Uterus (tissue), 4 donors: ENCODE measurements around the gene FJX1. TPM values are rescaled to one million over a fixed set of nuclear protein-coding genes. Genes with fewer than 3 reads are reported as not detected.

Experiments used
- DNase-seq, 2 donors: peaks; one replicate each; pipeline ENCODE4 v3.0.0-alpha.2; 2019 to 2020
- H3K27ac ChIP-seq, 2 donors: fragments of 200-600 bp; sonication (generic); 1 replicate in 1 of 2; 2 replicates in 1 of 2; pipeline ENCODE4 v1.5.1; 2016 to 2018
- H3K27me3 ChIP-seq, 2 donors: fragments of 200-600 bp; sonication (generic); one replicate each; pipeline ENCODE4 v1.5.1; 2018 to 2019; ENCODE audit warnings: control low read depth in 1 of 2
- H3K36me3 ChIP-seq, 2 donors: fragments of 200-600 bp; sonication (generic); one replicate each; pipeline ENCODE4 v1.5.1; 2019; ENCODE audit warnings: control low read depth in 1 of 2
- H3K4me1 ChIP-seq, 2 donors: fragments of 200-600 bp; sonication (generic); one replicate each; pipeline ENCODE4 v1.5.1; 2018 to 2019; ENCODE audit warnings: control low read depth in 1 of 2
- H3K4me3 ChIP-seq, 2 donors: fragments of 200-600 bp; sonication (generic); 1 replicate in 1 of 2; 2 replicates in 1 of 2; pipeline ENCODE4 v1.5.1; 2018 to 2019; ENCODE audit warnings: mild to moderate bottlenecking in 1 of 2
- H3K9me3 ChIP-seq, 2 donors: fragments of 200-600 bp; sonication (generic); one replicate each; pipeline ENCODE4 v1.5.1; 2019; ENCODE audit warnings: control low read depth in 1 of 2
- POLR2A ChIP-seq, 2 donors: fragments of 450-650 bp; IDR thresholded peaks; one replicate each; pipeline ENCODE4 v1.6.1; 2016; ENCODE audit warnings: antibody characterized with exemption in 2 of 2, mild to moderate bottlenecking in 1 of 2, moderate library complexity in 1 of 2
- intact Hi-C: fragments of 100-400 bp; cut with DNase I; formaldehyde crosslinking; loops from one replicate; pipeline ENCODE4 v1.15.1; 2023; ENCODE audit warnings: low total_unique reads
- total RNA-seq, 4 donors: library from RNA; depleted of rRNA in 3 of 4; stranded (reverse); fragments of >200 nt in 3 of 4; gene quantifications; one replicate each; pipeline versions ENCODE4 v1.1.0 to v1.2.4, GENCODE V29; 2014 to 2023
- TF ChIP-seq, protein P1 (sequence below), 4 experiments: fragments of 200-600 bp in 2 of 4; fragments of 450-650 bp in 2 of 4; sonication (generic) in 2 of 4; IDR thresholded peaks; one replicate each; pipeline ENCODE4 v1.5.1; 2016 to 2019; ENCODE audit warnings: antibody characterized with exemption in 4 of 4, mild to moderate bottlenecking in 2 of 4, moderate library complexity in 1 of 4
- donor health status: DM: yes; HTN: yes; CAD: no.

The FJX1 gene
- total RNA-seq, 4 donors from 2014 or later: 2.1 to 48.5 (median 5.6) TPM

DNA sequence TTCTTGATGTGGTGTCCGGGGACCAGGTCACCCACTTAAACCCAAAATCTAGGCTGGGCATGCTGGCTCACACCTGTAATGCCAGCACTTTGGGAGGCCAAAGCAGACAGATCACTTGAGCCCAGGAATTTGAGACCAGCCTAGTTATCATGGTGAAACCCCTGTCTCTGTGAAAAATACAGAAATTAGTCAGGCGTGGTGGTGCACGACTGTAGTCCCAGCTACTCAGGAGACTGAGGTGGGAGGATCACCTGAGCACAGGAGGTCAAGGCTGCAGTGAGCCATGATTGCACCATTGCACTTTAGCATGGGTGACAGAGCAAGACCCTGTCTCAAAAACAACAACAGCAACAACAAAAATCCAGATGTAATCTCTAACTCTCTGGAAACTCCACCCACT, 30.3 kb upstream of the FJX1 start:
- intact Hi-C loops: no loop called here
- TF ChIP-seq POLR2A (IDR thresholded peaks at IDR 0.05): no peak
- TF ChIP-seq, protein P1, sequence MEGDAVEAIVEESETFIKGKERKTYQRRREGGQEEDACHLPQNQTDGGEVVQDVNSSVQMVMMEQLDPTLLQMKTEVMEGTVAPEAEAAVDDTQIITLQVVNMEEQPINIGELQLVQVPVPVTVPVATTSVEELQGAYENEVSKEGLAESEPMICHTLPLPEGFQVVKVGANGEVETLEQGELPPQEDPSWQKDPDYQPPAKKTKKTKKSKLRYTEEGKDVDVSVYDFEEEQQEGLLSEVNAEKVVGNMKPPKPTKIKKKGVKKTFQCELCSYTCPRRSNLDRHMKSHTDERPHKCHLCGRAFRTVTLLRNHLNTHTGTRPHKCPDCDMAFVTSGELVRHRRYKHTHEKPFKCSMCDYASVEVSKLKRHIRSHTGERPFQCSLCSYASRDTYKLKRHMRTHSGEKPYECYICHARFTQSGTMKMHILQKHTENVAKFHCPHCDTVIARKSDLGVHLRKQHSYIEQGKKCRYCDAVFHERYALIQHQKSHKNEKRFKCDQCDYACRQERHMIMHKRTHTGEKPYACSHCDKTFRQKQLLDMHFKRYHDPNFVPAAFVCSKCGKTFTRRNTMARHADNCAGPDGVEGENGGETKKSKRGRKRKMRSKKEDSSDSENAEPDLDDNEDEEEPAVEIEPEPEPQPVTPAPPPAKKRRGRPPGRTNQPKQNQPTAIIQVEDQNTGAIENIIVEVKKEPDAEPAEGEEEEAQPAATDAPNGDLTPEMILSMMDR (IDR thresholded peaks at IDR 0.05): no peak
- no peak for DNase-seq

DNA sequence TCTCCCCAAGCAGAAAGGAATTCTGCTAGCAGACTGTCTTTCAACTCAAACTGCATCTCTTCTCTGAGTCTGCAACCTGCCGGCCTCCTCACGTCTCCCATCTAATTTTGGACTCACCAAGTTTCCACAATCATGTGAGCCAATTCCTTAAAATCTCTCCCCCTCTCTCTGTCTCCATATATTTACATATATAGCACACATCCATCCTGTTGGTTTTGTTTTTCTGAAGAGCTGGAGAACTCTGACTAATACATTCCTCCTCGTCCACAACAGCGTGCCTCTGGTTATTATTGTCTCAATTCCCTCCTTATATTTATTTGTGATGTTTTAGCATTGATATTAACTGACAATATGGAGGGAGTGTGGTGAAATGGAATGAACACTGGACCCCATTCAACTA, 29.6 kb upstream of the FJX1 start:
- TF ChIP-seq, protein P1 (IDR thresholded peaks at IDR 0.05): no peak
- TF ChIP-seq POLR2A (IDR thresholded peaks at IDR 0.05): no peak

More for the DNA sequence above, 30.3 kb upstream of the FJX1 start:
- H3K27ac ChIP-seq: no peak overlapping the region
- no peak overlapping the region for H3K4me3 ChIP-seq
- no peaks in the 10 kb centered on the region for H3K9me3 ChIP-seq
- no peaks in the 10 kb centered on the region for H3K27me3 ChIP-seq
- no peaks in the 10 kb centered on the region for H3K36me3 ChIP-seq
- H3K4me1 ChIP-seq: peaks cover 0 to 6% of the 10 kb centered on the region in 2 donors

DNA sequence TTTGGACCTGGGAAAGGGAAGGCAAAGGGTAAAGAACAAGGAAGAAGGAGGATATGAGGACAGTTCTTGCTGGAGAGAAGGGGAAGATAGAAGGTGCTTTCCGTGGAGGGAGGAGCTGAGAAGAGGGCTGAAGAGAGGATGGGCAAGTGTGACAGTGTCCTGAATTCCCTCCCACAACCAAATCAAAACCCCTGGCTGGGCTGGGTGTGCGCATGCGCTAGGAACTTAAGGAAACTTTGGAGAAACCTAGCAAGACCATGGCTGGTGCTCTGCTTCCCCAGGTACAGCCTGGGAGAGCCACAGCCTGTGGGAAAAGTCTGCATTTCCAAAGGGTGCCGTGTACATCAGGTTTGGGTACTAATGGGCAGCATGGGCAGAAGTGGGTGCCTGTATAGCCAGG, 29.0 kb upstream of the FJX1 start:
- no peak for TF ChIP-seq POLR2A (IDR thresholded peaks at IDR 0.05)
- TF ChIP-seq, protein P1 (IDR thresholded peaks at IDR 0.05): no peak

More for the DNA sequence above, 29.6 kb upstream of the FJX1 start:
- Histone ChIP-seq H3K4me1 (peaks cover 0 to 6% of the 10 kb centered on the region in 2 donors), H3K4me3 (no peak overlapping the region), H3K27me3 (no peaks in the 10 kb centered on the region), H3K27ac (no peak overlapping the region), H3K9me3 (no peaks in the 10 kb centered on the region), H3K36me3 (no peaks in the 10 kb centered on the region)
- DNase-seq: no peak
- intact Hi-C loops: no loop called here

DNA sequence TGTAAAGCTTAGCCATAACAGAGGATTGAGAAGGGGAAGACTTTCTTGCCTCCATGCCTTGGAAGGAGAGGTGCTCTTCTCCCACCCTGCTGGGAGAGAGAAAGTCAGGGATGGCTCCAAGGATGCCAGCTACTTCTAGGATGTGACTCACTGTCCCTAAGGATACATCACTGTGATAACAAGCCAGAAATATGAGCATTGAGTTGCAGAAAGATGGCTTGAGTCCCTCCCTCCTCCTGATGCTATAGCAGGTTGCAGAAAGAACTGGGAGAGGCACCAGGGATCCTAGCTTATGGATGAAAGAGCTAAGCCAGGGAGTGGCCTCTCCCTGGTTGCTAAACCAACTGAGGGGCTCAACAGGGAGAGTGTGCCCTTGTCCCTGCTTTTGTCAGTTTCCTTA, 27.8 kb upstream of the FJX1 start:
- no peak for TF ChIP-seq POLR2A (IDR thresholded peaks at IDR 0.05)
- Histone ChIP-seq H3K4me1 (peaks cover 0 to 6% of the 10 kb centered on the region in 2 donors), H3K4me3 (no peak overlapping the region), H3K27ac (no peak overlapping the region), H3K9me3 (no peaks in the 10 kb centered on the region), H3K36me3 (no peaks in the 10 kb centered on the region), H3K27me3 (no peaks in the 10 kb centered on the region)
- DNase-seq: no peak
- intact Hi-C loops: no loop called here

More for the DNA sequence above, 29.0 kb upstream of the FJX1 start:
- DNase-seq: no peak
- Histone ChIP-seq H3K4me3 (no peak overlapping the region), H3K27me3 (no peaks in the 10 kb centered on the region), H3K36me3 (no peaks in the 10 kb centered on the region), H3K4me1 (peaks cover 0 to 6% of the 10 kb centered on the region in 2 donors), H3K9me3 (no peaks in the 10 kb centered on the region), H3K27ac (no peak overlapping the region)
- intact Hi-C loops: no loop called here

DNA sequence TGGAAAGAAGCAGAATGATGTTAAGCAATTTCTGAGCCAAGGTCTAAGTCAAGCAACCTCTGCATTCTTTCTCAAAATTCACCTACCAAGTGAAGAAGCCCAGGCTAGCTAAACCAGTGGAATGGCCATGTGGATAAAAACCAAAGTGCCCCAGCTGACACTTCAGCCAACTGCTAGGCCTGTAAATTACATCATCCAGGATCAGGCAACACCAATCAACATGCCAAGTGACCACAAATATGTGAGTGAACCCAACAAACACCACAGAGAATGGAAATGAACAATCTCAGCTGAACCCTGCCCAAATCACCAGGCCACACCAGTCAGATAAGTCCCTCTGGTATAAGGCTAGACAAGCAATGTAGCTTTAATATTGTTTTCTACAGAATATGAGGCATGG, 25.1 kb upstream of the FJX1 start:
- H3K4me1 ChIP-seq: no peaks in the 10 kb centered on the region
- intact Hi-C loops: no loop called here
- DNase-seq: no peak
- no peaks in the 10 kb centered on the region for H3K9me3 ChIP-seq
- H3K4me3 ChIP-seq: no peak overlapping the region
- H3K27me3 ChIP-seq: no peaks in the 10 kb centered on the region
- H3K27ac ChIP-seq: no peak overlapping the region
- TF ChIP-seq, protein P1 (IDR thresholded peaks at IDR 0.05): no peak
- TF ChIP-seq POLR2A (IDR thresholded peaks at IDR 0.05): no peak
- H3K36me3 ChIP-seq: no peaks in the 10 kb centered on the region

DNA sequence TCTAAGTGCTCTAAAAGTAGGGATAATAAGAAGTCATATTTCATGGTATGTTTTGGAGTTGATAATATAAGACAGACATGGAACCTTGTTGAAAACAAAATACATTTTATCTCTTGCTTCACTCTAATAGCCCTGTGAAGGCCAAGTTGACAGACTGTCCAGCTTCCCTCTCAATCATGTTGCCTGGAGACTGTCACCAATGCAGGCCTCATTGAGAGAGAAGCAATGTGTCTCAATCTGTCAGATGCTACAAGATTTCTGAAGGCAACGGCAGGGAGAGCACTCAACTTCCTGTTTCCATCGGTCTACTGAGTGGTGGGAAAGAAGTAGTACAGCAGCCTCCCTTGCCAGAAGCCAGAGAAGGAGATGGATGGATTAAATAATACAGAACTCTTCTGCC, 23.6 kb upstream of the FJX1 start:
- TF ChIP-seq, protein P1 (IDR thresholded peaks at IDR 0.05): no peak
- TF ChIP-seq POLR2A (IDR thresholded peaks at IDR 0.05): no peak
- no peaks in the 10 kb centered on the region for H3K4me1 ChIP-seq
- no peaks in the 10 kb centered on the region for H3K27me3 ChIP-seq
- H3K4me3 ChIP-seq: no peak overlapping the region
- no peak overlapping the region for H3K27ac ChIP-seq
- intact Hi-C loops: no loop called here
- no peak for DNase-seq
- H3K9me3 ChIP-seq: no peaks in the 10 kb centered on the region
- H3K36me3 ChIP-seq: no peaks in the 10 kb centered on the region
